ENCODE measurements around the gene GPC6.

The GPC6 gene

GRCh38 chr13:94079876-94080275 is 853.3 kb downstream of the GPC6 start:
- DNase-seq: no peak

- DNase-seq: no peak
Observed at GRCh38 chr13:94080527-94080926, 853.9 kb downstream of the GPC6 start.

- DNase-seq: no peak
Observed at GRCh38 chr13:94087100-94087499, 860.5 kb downstream of the GPC6 start.

GRCh38 chr13:94088742-94089141 is 862.1 kb downstream of the GPC6 start:
- DNase-seq: no peak

GRCh38 chr13:94090773-94091480 is 864.3 kb downstream of the GPC6 start:
- DNase-seq: no peak

- no peak for DNase-seq
Observed at GRCh38 chr13:94093652-94094315, 867.2 kb downstream of the GPC6 start.

GRCh38 chr13:94109715-94110374 is 883.2 kb downstream of the GPC6 start:
- no peak for DNase-seq

- no peak for DNase-seq
Observed at GRCh38 chr13:94112227-94112626, 885.6 kb downstream of the GPC6 start.

- no peak for DNase-seq
Observed at GRCh38 chr13:94112731-94113130, 886.1 kb downstream of the GPC6 start.

GRCh38 chr13:94113245-94113644 is 886.6 kb downstream of the GPC6 start:
- no peak for DNase-seq

- DNase-seq: no peak
Observed at GRCh38 chr13:94114166-94114565, 887.6 kb downstream of the GPC6 start.

- no peak for DNase-seq
Observed at GRCh38 chr13:94115054-94115453, 888.4 kb downstream of the GPC6 start.

GRCh38 chr13:94119360-94119936 is 892.8 kb downstream of the GPC6 start:
- no peak for DNase-seq

GRCh38 chr13:94120878-94121277 is 894.3 kb downstream of the GPC6 start:
- DNase-seq: no peak

- DNase-seq: no peak
Observed at GRCh38 chr13:94121686-94122085, 895.1 kb downstream of the GPC6 start.

- no peak for DNase-seq
Observed at GRCh38 chr13:94122300-94122915, 895.8 kb downstream of the GPC6 start.

- DNase-seq: no peak
Observed at GRCh38 chr13:94123557-94123956, 897.0 kb downstream of the GPC6 start.

GRCh38 chr13:94128430-94128829 is 901.8 kb downstream of the GPC6 start:
- DNase-seq: no peak

- no peak for DNase-seq
Observed at GRCh38 chr13:94129490-94129894, 902.9 kb downstream of the GPC6 start.

- no peak for DNase-seq
Observed at GRCh38 chr13:94138831-94139230, 912.2 kb downstream of the GPC6 start.

- no peak for DNase-seq
Observed at GRCh38 chr13:94139393-94139995, 912.9 kb downstream of the GPC6 start.

- DNase-seq: no peak
Observed at GRCh38 chr13:94140027-94140426, 913.4 kb downstream of the GPC6 start.

GRCh38 chr13:94140511-94140910 is 913.9 kb downstream of the GPC6 start:
- DNase-seq: no peak

Data from effector CD8-positive, alpha-beta T cell (primary cell).